Measurements from ENCODE around the gene XRCC3. TPM values are rescaled to one million over a fixed set of nuclear protein-coding genes. Genes with fewer than 3 reads are reported as not detected.

The XRCC3 gene
- total and polyA plus RNA-seq, 3 donors from 2014 or later: 16.6 to 41.1 (median 40.3) TPM

- Histone ChIP-seq H3K27ac (no peak overlapping the region), H3K36me3 (ENCODE audit: low read depth, missing control alignments) (no peaks in the 10 kb centered on the region), H3K9me3 (no peaks in the 10 kb centered on the region), H3K27me3 (no peaks in the 10 kb centered on the region), H3K4me1 (no peaks in the 10 kb centered on the region), H3K4me3 (no peak overlapping the region)
- no peak for TF ChIP-seq POLR2A (IDR thresholded peaks at IDR 0.05)
- TF ChIP-seq, protein P1, sequence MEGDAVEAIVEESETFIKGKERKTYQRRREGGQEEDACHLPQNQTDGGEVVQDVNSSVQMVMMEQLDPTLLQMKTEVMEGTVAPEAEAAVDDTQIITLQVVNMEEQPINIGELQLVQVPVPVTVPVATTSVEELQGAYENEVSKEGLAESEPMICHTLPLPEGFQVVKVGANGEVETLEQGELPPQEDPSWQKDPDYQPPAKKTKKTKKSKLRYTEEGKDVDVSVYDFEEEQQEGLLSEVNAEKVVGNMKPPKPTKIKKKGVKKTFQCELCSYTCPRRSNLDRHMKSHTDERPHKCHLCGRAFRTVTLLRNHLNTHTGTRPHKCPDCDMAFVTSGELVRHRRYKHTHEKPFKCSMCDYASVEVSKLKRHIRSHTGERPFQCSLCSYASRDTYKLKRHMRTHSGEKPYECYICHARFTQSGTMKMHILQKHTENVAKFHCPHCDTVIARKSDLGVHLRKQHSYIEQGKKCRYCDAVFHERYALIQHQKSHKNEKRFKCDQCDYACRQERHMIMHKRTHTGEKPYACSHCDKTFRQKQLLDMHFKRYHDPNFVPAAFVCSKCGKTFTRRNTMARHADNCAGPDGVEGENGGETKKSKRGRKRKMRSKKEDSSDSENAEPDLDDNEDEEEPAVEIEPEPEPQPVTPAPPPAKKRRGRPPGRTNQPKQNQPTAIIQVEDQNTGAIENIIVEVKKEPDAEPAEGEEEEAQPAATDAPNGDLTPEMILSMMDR (IDR thresholded peaks at IDR 0.05): no peak
- intact Hi-C loops (cut with DNase I; ENCODE audit: low total_unique reads): no loop called here
- 90 to 95% methylated on average over 8 of the region's 8 CpGs for WGBS, 2 donors
- no peak for DNase-seq
These were observed 43.0 kb upstream of the XRCC3 start for GRCh38 chr14:103758059-103758776.

DNA sequence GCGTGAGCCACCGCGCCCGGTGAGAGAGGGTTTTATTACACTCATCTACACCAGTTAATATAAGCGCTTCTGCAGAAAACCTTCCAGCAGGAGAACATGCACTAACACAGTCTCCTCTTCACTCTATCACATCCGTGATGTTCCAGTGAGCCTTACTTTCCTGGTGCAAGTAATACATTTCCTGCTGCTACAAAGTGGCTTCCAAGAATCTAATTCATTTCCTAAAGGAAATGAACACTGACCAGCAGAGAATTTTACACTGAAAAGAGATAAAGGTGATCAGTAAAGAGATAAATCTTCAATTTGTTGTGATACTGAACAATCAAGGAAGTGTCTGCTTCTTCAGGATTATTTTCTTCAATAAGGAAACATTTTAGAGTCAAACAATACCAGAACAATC, 39.8 kb upstream of the XRCC3 start:
- no peak for DNase-seq
- no peak overlapping the region for H3K27ac ChIP-seq
- no peaks in the 10 kb centered on the region for H3K4me1 ChIP-seq
- H3K27me3 ChIP-seq: no peaks in the 10 kb centered on the region
- H3K9me3 ChIP-seq: no peaks in the 10 kb centered on the region
- H3K36me3 ChIP-seq (ENCODE audit: low read depth, missing control alignments): no peaks in the 10 kb centered on the region
- WGBS, 2 donors: 80 to 97% methylated on average over 6 of the region's 6 CpGs
- TF ChIP-seq POLR2A (IDR thresholded peaks at IDR 0.05): no peak
- TF ChIP-seq, protein P1 (IDR thresholded peaks at IDR 0.05): no peak
- intact Hi-C loops (cut with DNase I; ENCODE audit: low total_unique reads): no loop called here
- no peak overlapping the region for H3K4me3 ChIP-seq

DNA sequence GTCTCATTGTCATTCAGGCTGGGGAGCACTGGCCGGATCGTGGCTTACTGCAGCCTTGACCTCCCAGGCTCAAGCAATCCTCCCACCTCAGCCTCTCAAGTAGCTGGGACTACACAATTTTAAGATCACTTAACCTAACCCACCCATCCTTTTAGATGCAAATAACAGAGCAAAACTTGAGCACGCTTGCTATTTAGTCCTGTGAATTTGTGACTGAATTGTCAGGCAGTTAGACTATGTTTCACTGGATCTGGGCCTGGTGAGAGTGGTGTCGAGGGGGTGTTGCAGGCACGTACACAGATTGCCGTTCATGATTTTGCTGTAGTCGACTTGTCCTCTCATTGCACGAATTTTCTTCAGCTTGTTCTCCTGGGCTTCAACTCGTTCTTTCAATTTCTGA, 38.5 kb upstream of the XRCC3 start:
- no peak for TF ChIP-seq POLR2A (IDR thresholded peaks at IDR 0.05)
- no peaks in the 10 kb centered on the region for H3K4me1 ChIP-seq
- no peak overlapping the region for H3K27ac ChIP-seq
- H3K4me3 ChIP-seq: no peak overlapping the region
- no peaks in the 10 kb centered on the region for H3K9me3 ChIP-seq
- 70 to 75% methylated on average over 9 of the region's 9 CpGs for WGBS, 2 donors
- H3K27me3 ChIP-seq: no peaks in the 10 kb centered on the region
- H3K36me3 ChIP-seq (ENCODE audit: low read depth, missing control alignments): no peaks in the 10 kb centered on the region
- intact Hi-C loops (cut with DNase I; ENCODE audit: low total_unique reads): no loop called here
- no peak for DNase-seq

DNA sequence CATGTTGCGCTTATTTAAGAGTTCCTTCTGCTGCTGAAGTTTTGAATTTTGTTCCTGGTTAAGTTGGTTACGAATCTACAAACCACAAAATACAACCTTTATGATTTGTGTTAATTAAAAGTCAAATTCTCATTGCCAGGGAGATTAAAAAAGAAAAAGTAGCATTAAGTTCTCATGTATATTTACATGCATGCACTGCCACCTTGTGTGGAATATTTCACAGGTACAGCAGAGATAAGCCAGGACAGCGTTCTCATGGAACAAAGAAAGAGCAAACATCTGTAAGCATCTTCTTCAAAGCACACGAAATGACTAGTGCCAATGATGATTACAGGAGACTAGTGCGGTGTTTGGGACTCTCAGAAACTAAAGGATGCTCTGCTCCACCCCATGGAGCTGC, 34.6 kb upstream of the XRCC3 start:
- intact Hi-C loops (cut with DNase I; ENCODE audit: low total_unique reads): no loop called here
- WGBS, 2 donors: 84 to 92% methylated on average over 5 of the region's 5 CpGs
- DNase-seq: no peak
- Histone ChIP-seq H3K4me1 (no peaks in the 10 kb centered on the region), H3K27ac (no peak overlapping the region), H3K9me3 (no peaks in the 10 kb centered on the region), H3K36me3 (ENCODE audit: low read depth, missing control alignments) (no peaks in the 10 kb centered on the region), H3K27me3 (no peaks in the 10 kb centered on the region), H3K4me3 (no peak overlapping the region)
- TF ChIP-seq, protein P1 (IDR thresholded peaks at IDR 0.05): no peak
- TF ChIP-seq POLR2A (IDR thresholded peaks at IDR 0.05): no peak

- intact Hi-C loops (cut with DNase I; ENCODE audit: low total_unique reads): no loop called here
- DNase-seq: no peak
- 91% methylated on average over 5 of the region's 5 CpGs for WGBS, 2 donors
These were observed 34.2 kb upstream of the XRCC3 start for GRCh38 chr14:103749452-103749851.

More at GRCh38 chr14:103749452-103749851, 34.2 kb upstream of the XRCC3 start:
- Histone ChIP-seq H3K4me3 (no peak overlapping the region), H3K36me3 (ENCODE audit: low read depth, missing control alignments) (no peaks in the 10 kb centered on the region), H3K27ac (no peak overlapping the region), H3K27me3 (no peaks in the 10 kb centered on the region), H3K4me1 (no peaks in the 10 kb centered on the region), H3K9me3 (no peaks in the 10 kb centered on the region)
- no peak for TF ChIP-seq POLR2A (IDR thresholded peaks at IDR 0.05)
- TF ChIP-seq, protein P1 (IDR thresholded peaks at IDR 0.05): no peak

All from testis (tissue), 3 donors.